ENCODE results near the gene KLF13.

- TF ChIP-seq CTCF (conservative IDR thresholded peaks at IDR 0.05; ENCODE audit: low read depth in 2 of 2) (no peak), POLR2AphosphoS5 (IDR thresholded peaks at IDR 0.05; ENCODE audit: low read depth) (no peak)
Measured at GRCh38 chr15:31358957-31359701, 32.5 kb downstream of the KLF13 start.
